Measurements from ENCODE around the gene TSPAN2.
"Not testable (repeated sequence)": the region's sequence is repeated elsewhere in the genome, so short reads cannot be mapped to it uniquely, and the experiment has no call there.

TSPAN2 gene

GRCh38 chr1:115031595-115031994 is 57.7 kb downstream of the TSPAN2 start:
- no peak for DNase-seq

- DNase-seq, result no peak
Observed at GRCh38 chr1:115029526-115029925, 59.8 kb downstream of the TSPAN2 start, which contains the start of gene TSHB. Gene TSHB (plus strand): TSS chr1:115029826. CDS start chr1:115033363, 3,537 bp downstream.

GRCh38 chr1:115023593-115023992 is 65.7 kb downstream of the TSPAN2 start:
- no peak for DNase-seq

- no peak for DNase-seq
Observed at GRCh38 chr1:115021145-115021544, 68.2 kb downstream of the TSPAN2 start.

GRCh38 chr1:115019549-115019948 is 69.8 kb downstream of the TSPAN2 start:
- not testable (repeated sequence) for DNase-seq

GRCh38 chr1:115013792-115014191 is 75.5 kb downstream of the TSPAN2 start:
- no peak for DNase-seq

- DNase-seq, result no peak
Observed at GRCh38 chr1:115012434-115012833, 76.9 kb downstream of the TSPAN2 start.

GRCh38 chr1:115012006-115012405 is 77.3 kb downstream of the TSPAN2 start:
- DNase-seq, result no peak

- DNase-seq, result no peak
Observed at GRCh38 chr1:115006191-115006590, 83.1 kb downstream of the TSPAN2 start.
